Stimulated activated CD4-positive, alpha-beta T cell treated with anti-CD3 and anti-CD28 coated beads, Interleukin-12 subunit alpha, Interleukin-12 subunit beta, amount 100 ng/mL, for 4 hours (primary cell): ENCODE data around the gene P2RX2.

ENCODE experiments used
- DNase-seq: peaks from one replicate; pipeline ENCODE4 v3.0.0-alpha.2; 2020

The P2RX2 gene

GRCh38 chr12:132640936-132641335 is 22.4 kb downstream of the P2RX2 start:
- no peak for DNase-seq

DNA sequence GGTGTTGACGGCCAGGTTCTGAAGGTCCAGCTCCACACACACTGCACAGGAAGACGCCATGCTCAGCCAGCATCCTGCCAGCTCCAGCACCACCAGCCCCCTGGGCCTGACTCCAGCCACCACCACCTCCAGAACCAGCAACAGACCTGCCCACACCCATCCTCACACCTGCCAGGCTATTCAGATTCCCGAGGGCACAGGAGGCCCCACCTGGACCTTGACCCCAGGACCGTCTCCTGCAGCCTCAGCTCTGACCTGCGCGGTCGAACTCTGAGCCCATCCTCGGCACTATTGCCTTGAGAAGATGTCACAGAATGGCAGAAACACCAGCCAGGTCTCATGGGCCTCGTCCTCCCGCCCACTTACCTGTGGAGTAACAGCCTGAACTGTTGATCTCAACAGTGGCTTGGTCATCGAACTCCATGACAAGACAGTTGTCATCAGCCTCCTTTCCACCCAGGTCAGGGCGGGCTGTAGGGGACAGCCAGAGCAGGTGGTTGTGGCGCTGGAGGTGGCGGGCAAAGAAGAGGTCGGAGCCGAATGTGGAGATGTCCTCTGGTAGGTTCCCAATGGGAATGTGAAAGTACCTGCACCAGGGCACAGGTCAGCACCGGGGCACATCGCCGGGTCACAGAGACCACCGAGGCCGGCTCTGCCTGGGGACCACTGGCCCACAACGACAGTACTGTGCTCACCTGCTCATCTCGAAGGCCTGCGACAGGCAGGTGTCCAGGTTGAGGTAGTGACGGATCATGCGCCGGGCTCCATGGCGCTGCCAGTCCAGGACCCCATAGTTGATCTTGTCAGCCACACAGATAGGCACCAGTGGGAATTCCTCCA is 23.5 kb downstream of the P2RX2 start:
- no peak for DNase-seq

GRCh38 chr12:132642846-132643835 is 24.6 kb downstream of the P2RX2 start:
- no peak for DNase-seq

DNA sequence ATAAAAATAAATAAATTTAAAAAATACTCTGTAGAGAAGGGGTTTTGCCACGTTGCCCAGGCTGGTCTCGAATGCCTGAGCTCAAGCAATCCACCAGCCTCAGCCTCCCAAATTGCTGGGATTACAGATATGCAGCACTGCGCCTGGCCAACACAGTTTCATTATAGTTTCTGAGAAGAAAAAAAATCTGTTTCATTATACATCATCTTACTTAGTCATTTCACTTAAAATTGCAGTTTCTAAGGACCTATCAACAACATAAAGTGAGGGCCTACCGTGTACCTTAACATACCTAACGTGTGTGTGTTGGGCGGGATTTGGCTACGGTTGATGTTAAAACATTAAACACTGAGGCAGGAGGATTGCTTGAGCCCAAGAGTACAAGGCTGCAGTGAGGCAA is 28.3 kb downstream of the P2RX2 start:
- DNase-seq, result no peak

- no peak for DNase-seq
These were observed 29.3 kb downstream of the P2RX2 start for GRCh38 chr12:132647858-132648257.

DNA sequence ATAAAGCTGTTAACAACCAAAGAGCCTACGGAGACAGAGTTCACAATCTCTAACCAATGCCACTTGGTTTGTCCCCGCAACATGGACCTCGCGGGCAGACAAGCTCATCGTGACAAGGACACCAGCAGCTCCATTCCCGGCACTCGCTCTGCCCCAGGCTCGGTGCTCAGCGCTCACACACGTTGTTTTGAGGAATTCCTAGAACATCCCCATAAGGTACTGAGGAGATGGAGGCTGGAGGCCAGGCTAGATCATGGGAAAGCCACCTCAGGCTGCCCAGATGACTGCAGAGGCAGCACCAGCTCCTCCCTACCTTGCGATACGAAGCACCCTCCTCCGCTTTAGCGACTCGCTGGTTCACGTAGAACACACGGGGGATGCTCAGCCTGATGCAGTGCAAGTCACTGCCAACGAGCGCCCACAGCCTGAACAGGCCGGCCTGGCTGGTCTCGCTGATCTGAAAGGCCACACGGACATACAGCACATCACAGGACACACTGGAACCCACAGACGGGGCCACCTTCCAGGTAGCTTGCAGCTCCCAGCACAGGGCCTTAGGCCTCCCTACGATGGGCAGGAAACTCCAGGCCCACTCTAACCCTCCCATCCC is 30.1 kb downstream of the P2RX2 start:
- no peak for DNase-seq

DNA sequence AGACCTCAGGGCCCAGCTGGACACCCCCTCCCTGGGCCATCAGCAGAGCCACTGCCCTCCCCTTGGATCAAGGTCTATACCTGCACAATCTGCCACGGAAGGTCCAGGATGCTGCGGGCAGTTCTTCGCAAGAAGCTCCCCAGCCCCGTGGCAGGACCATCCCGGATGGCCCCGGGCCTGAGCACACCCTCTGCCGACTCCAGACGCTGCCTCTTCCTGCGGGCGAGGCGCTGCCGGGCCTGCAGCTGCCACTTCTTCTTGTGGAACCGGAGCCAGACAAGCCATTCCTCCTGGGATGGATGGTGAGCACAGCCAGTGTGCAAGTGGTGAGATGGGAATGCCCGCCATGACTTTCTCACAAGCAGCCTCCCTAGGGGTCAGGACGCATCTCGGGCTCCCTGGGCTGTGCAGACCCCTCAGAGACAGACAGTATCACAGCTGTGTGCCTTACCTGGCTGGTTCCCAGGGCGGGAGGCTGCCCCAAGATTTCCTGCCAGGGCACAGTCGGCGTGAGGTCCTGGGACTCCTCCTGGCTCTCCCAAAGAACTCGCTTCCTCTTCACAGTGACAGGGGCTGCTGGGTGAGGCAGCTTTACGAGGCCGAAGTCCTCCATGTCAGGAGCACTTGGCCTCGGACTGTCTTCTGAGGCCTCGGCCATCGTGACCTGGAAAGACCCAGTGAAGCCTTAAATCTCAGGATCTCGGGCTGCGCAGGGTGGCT is 30.8 kb downstream of the P2RX2 start:
- no peak for DNase-seq

- no peak for DNase-seq
These were observed 33.0 kb downstream of the P2RX2 start for GRCh38 chr12:132651444-132652100.

DNA sequence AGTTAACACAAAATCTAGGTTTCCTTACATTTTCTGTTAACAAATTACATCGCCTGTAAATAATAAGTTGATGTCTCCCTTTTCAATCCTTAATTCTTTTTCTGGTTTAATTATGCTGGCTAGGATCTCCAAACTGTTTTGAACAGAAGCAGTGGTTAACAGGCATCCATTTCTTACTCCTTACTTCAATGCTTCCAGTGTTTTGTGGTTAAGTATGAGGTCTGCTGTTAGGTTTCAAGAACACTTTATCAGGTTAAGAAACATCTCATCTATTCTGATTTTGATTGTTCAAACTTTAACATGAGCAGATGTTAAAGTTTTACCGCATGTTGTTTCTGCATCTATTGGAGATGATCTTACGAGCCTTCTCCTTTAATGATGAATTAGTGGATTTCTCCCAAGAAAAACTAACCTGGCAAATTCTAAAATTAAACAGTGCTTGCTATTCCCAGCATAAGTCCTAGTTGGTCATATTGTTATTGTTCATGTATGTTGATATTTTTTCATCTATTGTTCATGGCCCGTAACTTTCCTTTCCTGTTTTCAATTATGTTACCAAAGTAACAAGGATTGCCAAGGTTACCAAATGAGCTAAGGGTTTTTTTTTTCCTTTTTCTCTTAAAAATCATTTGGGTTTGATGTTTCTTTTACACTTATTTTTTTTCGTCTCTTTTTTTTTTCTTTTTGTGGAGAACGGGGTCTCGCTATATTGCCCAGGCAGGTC is 35.2 kb downstream of the P2RX2 start:
- no peak for DNase-seq

- DNase-seq, result no peak
These were observed 38.6 kb downstream of the P2RX2 start for GRCh38 chr12:132657004-132657727.

DNA sequence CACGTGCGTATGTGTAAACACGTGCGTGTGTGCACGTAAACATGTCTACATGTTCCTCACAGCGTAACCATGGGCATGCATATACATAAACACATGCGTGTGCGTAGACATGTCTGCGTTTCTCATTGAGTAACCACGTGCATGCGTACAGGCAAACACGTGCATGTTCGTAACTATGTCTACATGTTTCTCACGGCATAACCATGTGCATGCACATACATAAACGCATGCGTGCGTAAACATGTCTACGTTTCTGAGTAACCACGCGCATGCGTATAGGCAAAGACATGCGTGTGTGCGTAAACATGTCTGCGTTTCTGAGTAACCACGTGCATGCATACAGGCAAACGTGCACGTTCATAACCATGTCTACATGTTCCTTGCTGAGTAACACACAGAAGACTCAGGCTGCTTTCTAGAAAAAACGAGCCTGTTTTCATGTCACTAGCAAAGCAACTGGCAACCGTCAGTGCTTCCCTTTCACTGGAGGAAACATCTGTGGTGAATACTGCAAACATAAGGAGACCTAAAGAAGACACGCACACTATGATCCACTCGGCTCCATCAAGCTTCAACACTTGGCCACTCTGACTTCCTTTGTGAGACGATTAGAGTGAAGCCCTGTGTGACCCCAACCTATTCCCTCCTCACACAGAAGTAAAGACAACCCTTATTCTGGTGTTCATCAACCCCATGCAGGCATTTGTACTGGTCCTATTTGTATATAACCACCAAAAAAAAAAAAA is 39.7 kb downstream of the P2RX2 start:
- DNase-seq, result no peak

DNA sequence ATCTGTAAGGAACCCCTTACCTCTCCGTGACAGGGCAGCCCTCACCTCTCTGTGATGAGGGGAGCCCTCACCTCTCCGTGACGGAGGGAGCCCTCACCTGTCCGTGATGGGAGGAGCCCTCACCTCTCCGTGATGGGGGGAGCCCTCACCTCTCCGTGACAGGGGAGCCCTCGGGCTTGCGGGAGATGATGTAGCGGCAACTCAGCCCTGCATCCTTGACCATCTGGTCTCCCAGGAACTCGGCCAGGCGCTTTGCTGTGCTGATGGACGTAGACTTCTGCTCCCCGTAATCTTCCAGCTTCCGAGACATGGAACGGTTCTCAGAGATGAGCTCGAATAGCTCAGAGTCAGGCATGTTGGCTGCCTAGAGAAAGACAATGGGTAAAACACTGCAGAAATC is 40.6 kb downstream of the P2RX2 start:
- no peak for DNase-seq

DNA sequence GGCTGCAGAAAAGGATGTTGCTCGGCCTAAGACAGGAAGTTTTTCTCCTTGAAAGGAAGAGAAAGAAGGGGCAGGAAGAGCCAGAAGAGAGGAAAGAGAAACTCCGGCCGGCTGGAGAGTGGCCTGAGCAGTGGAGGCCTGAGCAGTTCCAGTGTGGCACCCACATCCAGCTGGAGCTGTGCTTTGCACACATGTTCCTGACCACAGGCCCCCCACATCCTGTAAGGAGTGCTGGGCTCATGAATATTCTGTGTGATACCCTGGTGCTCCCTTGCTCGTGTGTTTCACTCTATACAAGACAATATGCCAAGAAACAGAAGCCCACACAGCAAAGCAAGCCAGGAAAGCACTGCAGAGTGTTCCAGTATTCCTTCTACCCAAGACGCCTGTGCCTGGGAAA is 41.5 kb downstream of the P2RX2 start:
- no peak for DNase-seq

GRCh38 chr12:132660996-132661395 is 42.4 kb downstream of the P2RX2 start:
- DNase-seq, result no peak

GRCh38 chr12:132661972-132662371 is 43.4 kb downstream of the P2RX2 start:
- DNase-seq, result no peak

DNA sequence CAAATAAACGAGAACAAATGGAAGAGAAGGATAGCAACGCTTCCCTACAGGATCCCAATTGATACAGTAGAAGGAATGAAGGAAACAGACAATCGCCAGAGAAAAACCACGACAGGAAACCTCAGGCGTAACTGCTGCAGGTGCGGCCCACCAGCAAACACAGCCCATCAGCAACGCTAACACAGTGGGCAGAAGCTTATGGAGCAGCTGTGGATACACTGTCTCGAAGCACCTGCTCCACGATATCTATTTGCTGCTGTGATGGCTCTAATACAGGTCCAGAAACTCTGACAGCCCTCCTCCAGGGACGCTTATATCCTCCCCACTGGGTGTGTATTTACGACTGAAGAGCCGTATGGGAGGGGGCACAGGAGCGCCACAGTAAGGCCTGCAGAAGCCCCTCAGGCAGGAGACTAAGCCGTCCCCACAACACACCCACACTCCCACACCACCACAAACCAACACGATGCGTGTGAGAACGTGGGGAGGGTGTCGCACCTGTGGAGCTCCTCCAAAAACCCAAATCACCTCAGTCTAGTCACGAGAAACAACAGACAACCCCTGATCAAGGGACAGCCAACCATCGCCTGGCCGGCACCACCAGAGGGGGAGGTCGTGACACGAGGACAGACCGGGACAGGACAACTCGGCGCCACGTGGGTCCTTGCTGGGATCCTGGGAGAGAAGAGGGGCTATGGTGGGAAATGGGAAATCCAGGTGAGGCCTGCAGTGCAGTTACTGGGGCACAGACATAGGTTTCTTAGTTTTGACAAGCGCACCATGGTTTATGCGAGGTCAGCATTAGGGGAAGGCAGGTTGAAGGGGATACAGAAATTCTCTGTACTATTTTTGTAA is 44.6 kb downstream of the P2RX2 start:
- no peak for DNase-seq

- DNase-seq, result no peak
These were observed 45.9 kb downstream of the P2RX2 start for GRCh38 chr12:132664206-132665148.

- no peak for DNase-seq
These were observed 46.5 kb downstream of the P2RX2 start for GRCh38 chr12:132665149-132665491.
